ENCODE measurements around the gene USP48.

DNA sequence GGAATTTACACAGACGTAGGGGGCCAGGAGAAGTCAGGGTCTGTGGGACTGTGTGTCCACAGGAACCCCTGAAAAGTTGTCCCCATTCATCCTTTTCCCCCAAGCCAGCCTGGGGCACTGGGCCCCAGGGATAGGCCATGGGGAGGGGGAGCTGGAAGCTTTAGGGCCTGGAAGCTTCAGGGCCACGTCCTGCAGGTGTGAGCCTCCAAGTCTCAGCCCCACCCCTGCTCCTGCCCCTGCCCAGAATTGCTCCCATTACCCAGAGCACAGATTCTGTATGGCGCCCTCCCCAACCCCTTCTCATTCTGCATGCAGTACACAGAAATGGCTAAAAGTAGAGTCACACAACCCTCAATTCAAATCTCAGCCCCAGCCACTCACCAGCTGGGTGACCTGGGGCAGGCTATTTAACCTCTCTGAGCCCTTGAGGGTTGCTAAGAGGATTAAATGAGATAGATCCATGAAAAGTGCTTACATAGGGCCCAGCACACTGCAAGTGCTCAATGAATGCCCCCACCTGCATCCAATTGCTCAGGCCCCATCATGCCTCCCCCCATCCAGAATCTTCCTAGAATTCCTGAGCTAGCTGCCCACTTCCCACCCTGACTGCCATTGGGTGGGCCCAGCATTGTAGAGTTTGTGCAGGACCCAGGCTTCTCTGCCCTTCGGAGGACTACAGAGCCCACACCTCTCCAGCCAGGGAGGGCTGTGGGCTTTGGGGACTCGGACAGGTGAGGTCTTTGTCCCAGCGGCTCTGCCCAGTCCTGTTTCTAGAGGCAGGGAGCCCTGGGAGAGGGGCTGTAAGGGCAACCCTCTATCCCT is 120.3 kb downstream of the USP48 start:
- TF ChIP-seq, protein P1, sequence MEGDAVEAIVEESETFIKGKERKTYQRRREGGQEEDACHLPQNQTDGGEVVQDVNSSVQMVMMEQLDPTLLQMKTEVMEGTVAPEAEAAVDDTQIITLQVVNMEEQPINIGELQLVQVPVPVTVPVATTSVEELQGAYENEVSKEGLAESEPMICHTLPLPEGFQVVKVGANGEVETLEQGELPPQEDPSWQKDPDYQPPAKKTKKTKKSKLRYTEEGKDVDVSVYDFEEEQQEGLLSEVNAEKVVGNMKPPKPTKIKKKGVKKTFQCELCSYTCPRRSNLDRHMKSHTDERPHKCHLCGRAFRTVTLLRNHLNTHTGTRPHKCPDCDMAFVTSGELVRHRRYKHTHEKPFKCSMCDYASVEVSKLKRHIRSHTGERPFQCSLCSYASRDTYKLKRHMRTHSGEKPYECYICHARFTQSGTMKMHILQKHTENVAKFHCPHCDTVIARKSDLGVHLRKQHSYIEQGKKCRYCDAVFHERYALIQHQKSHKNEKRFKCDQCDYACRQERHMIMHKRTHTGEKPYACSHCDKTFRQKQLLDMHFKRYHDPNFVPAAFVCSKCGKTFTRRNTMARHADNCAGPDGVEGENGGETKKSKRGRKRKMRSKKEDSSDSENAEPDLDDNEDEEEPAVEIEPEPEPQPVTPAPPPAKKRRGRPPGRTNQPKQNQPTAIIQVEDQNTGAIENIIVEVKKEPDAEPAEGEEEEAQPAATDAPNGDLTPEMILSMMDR (IDR thresholded peaks at IDR 0.05): no peak
- no peak for TF ChIP-seq POLR2A (IDR thresholded peaks at IDR 0.05)

Measured in Peyer's patch (tissue), 4 donors.